GM12801 (cell line): ENCODE data around the gene SDK2.

Source experiments
- CTCF ChIP-seq: IDR thresholded peaks from one replicate; pipeline ENCODE4 v1.5.1; 2011; ENCODE audit warnings: control low read depth; ENCODE audit not compliant: insufficient read length; ENCODE audit errors: extremely low read depth

SDK2 gene

GRCh38 chr17:73528679-73529078, 115.6 kb downstream of the SDK2 start:
- TF ChIP-seq CTCF = no peak

GRCh38 chr17:73526952-73527351, 117.3 kb downstream of the SDK2 start:
- no peak for TF ChIP-seq CTCF

- no peak for TF ChIP-seq CTCF
These were observed 119.1 kb downstream of the SDK2 start for GRCh38 chr17:73524941-73525679.

- no peak for TF ChIP-seq CTCF
These were observed 121.5 kb downstream of the SDK2 start for GRCh38 chr17:73522696-73523095.

- TF ChIP-seq CTCF = no peak
These were observed 122.1 kb downstream of the SDK2 start for GRCh38 chr17:73522107-73522506.

GRCh38 chr17:73521376-73521775, 122.9 kb downstream of the SDK2 start:
- no peak for TF ChIP-seq CTCF

GRCh38 chr17:73520369-73520761, 123.9 kb downstream of the SDK2 start:
- no peak for TF ChIP-seq CTCF
